ENCODE results near the gene USP10. TPM values are rescaled to one million over a fixed set of nuclear protein-coding genes. Genes with fewer than 3 reads are reported as not detected.

The USP10 gene
- polyA plus RNA-seq, 1 donor, result 66.5 TPM

DNA sequence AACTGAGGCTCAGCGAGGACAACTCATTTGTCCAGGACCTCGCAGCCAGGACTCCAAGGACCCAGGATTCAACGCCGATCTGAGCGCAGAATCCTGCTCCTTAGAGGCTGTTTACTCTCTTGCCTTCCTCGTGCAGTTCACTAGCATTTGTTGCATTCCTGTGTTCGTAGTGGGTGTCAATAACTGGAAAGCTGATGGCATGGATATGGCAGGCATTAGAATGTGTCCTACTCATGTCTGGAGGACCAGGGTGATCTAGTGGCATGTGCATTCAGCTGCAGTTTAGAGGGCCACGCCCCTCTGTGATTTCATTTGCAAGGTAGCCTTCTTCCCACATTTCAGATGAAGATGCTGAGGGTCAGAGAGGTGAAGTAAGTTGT lies 120.5 kb downstream of the USP10 start:
- no peak for DNase-seq
- H3K4me3 ChIP-seq (ENCODE audit: low read length), result peak overlapping the region; percentile 63
- H3K36me3 ChIP-seq (ENCODE audit: control insufficient read depth, insufficient read depth, low read length), result no peaks in the 10 kb centered on the region
- no peaks in the 10 kb centered on the region for H3K4me1 ChIP-seq (ENCODE audit: control insufficient read depth, insufficient read depth, low read length)
- H3K27ac ChIP-seq (ENCODE audit: low read length), result no peak overlapping the region
- no CpG with 5 or more reads among the region's 8 CpGs for WGBS (ENCODE audit: insufficient coverage, low lambda C conversion rate)
- peaks cover 50% of the 10 kb centered on the region for H3K27me3 ChIP-seq (ENCODE audit: control insufficient read depth, insufficient read depth, low read length)
- H3K9me3 ChIP-seq (ENCODE audit: control insufficient read depth, low read depth, low read length), result no peaks in the 10 kb centered on the region

DNA sequence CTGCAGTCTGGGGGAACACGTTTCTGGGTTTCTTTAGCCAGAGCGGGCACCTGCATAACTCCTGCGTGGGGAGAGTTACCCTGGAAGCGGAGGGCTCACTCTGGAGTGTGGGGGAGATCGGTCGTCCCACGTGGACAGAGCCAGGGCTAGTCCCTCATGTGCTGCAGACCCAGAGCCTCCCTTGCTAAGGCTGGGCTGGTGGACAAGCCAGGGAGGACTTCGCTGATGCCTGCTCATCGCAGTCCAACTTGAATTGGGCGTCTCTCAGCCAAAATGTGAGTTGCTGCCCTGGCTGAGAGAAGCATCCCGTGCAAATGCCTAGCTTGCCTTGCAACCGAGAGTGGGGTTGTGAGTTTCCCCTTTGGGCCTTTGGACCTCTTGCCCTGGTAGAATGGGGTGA lies 121.0 kb downstream of the USP10 start:
- WGBS (ENCODE audit: insufficient coverage, low lambda C conversion rate), result no CpG with 5 or more reads among the region's 12 CpGs
- H3K36me3 ChIP-seq (ENCODE audit: control insufficient read depth, insufficient read depth, low read length), result no peaks in the 10 kb centered on the region
- H3K27ac ChIP-seq (ENCODE audit: low read length), result no peak overlapping the region
- no peaks in the 10 kb centered on the region for H3K4me1 ChIP-seq (ENCODE audit: control insufficient read depth, insufficient read depth, low read length)
- no peak for DNase-seq
- H3K27me3 ChIP-seq (ENCODE audit: control insufficient read depth, insufficient read depth, low read length), result peaks cover 47% of the 10 kb centered on the region
- peak overlapping the region; percentile 63 for H3K4me3 ChIP-seq (ENCODE audit: low read length)
- H3K9me3 ChIP-seq (ENCODE audit: control insufficient read depth, low read depth, low read length), result no peaks in the 10 kb centered on the region

GRCh38 chr16:84821179-84821578 lies 121.4 kb downstream of the USP10 start:
- H3K36me3 ChIP-seq (ENCODE audit: control insufficient read depth, insufficient read depth, low read length), result no peaks in the 10 kb centered on the region
- peaks cover 47% of the 10 kb centered on the region for H3K27me3 ChIP-seq (ENCODE audit: control insufficient read depth, insufficient read depth, low read length)
- no CpG with 5 or more reads among the region's 9 CpGs for WGBS (ENCODE audit: insufficient coverage, low lambda C conversion rate)
- DNase-seq, result no peak
- no peak overlapping the region for H3K27ac ChIP-seq (ENCODE audit: low read length)
- no peaks in the 10 kb centered on the region for H3K9me3 ChIP-seq (ENCODE audit: control insufficient read depth, low read depth, low read length)
- peak overlapping the region; percentile 63 for H3K4me3 ChIP-seq (ENCODE audit: low read length)
- H3K4me1 ChIP-seq (ENCODE audit: control insufficient read depth, insufficient read depth, low read length), result no peaks in the 10 kb centered on the region

DNA sequence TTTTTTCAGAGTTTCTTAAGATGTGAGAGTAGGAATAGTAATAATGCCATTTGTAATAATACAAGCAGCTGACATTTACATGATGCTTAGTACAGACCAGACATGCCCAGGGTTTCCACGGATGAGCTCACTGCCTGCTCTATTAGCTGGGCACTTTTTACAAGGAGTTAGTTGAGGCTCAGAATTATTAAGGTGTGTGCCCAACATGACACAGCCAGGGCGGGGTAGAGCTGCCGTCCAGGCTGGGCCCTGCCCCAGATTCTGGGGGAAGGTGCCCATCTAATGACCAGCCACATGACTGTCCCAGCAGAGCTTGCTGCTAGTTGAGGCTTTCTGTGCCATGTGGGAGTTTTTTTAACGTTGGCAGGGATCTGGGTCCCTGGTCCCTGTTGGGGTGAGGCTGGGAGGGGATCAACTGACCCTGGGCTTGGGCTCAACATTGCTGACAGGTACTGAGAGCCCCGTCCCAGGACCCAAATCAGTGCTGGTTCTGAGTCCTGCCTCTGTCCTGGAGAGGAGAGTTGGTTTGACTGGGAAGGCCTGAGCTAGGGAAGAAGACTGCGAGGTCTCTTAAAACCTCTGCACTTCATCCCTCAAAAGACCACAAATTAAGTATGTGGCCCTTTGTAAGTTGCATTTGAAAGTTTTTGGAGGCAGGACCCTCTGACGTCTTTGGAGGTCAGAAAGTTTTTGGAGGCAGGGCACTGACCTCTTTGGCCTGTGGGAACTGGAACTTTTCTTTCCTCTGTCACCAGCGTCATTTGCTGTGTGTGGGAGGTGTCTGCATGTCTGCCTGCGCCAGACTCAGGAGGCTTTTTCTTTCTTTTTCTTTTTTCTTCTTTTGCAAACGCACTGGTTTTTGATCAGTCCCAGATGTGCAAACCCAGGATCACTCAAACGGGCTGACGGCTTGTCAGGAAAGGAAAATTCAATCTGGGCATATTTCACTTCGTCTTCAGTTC lies 122.2 kb downstream of the USP10 start:
- peak overlapping the region; percentile 42 for H3K27ac ChIP-seq (ENCODE audit: low read length)
- H3K36me3 ChIP-seq (ENCODE audit: control insufficient read depth, insufficient read depth, low read length), result no peaks in the 10 kb centered on the region
- H3K27me3 ChIP-seq (ENCODE audit: control insufficient read depth, insufficient read depth, low read length), result peaks cover 46% of the 10 kb centered on the region
- H3K9me3 ChIP-seq (ENCODE audit: control insufficient read depth, low read depth, low read length), result no peaks in the 10 kb centered on the region
- peak overlapping the region; percentile 6 for H3K4me3 ChIP-seq (ENCODE audit: low read length)
- no peak for DNase-seq
- 100% methylated on average over 2 of the region's 13 CpGs for WGBS (ENCODE audit: insufficient coverage, low lambda C conversion rate)
- H3K4me1 ChIP-seq (ENCODE audit: control insufficient read depth, insufficient read depth, low read length), result peaks cover 8% of the 10 kb centered on the region

GRCh38 chr16:84822990-84823389 lies 123.2 kb downstream of the USP10 start:
- Histone ChIP-seq H3K27ac (ENCODE audit: low read length) (no peak overlapping the region), H3K4me3 (ENCODE audit: low read length) (no peak overlapping the region), H3K27me3 (ENCODE audit: control insufficient read depth, insufficient read depth, low read length) (peaks cover 41% of the 10 kb centered on the region), H3K9me3 (ENCODE audit: control insufficient read depth, low read depth, low read length) (no peaks in the 10 kb centered on the region), H3K36me3 (ENCODE audit: control insufficient read depth, insufficient read depth, low read length) (no peaks in the 10 kb centered on the region), H3K4me1 (ENCODE audit: control insufficient read depth, insufficient read depth, low read length) (peaks cover 12% of the 10 kb centered on the region)
- DNase-seq, result no peak
- WGBS (ENCODE audit: insufficient coverage, low lambda C conversion rate), result 92% methylated on average over 4 of the region's 6 CpGs

GRCh38 chr16:84823484-84823883 lies 123.7 kb downstream of the USP10 start:
- peaks cover 42% of the 10 kb centered on the region for H3K27me3 ChIP-seq (ENCODE audit: control insufficient read depth, insufficient read depth, low read length)
- no peak overlapping the region for H3K27ac ChIP-seq (ENCODE audit: low read length)
- no peaks in the 10 kb centered on the region for H3K9me3 ChIP-seq (ENCODE audit: control insufficient read depth, low read depth, low read length)
- DNase-seq, result no peak
- H3K4me3 ChIP-seq (ENCODE audit: low read length), result no peak overlapping the region
- H3K36me3 ChIP-seq (ENCODE audit: control insufficient read depth, insufficient read depth, low read length), result no peaks in the 10 kb centered on the region
- no CpG with 5 or more reads among the region's 8 CpGs for WGBS (ENCODE audit: insufficient coverage, low lambda C conversion rate)
- H3K4me1 ChIP-seq (ENCODE audit: control insufficient read depth, insufficient read depth, low read length), result peaks cover 16% of the 10 kb centered on the region

GRCh38 chr16:84823926-84824325 lies 124.1 kb downstream of the USP10 start:
- H3K4me3 ChIP-seq (ENCODE audit: low read length), result no peak overlapping the region
- WGBS (ENCODE audit: insufficient coverage, low lambda C conversion rate), result no CpG with 5 or more reads among the region's 5 CpGs

GRCh38 chr16:84825896-84826557 lies 126.2 kb downstream of the USP10 start:
- Histone ChIP-seq H3K4me1 (ENCODE audit: control insufficient read depth, insufficient read depth, low read length) (peaks cover 19% of the 10 kb centered on the region), H3K27ac (ENCODE audit: low read length) (peak overlapping the region; percentile 67), H3K4me3 (ENCODE audit: low read length) (no peak overlapping the region), H3K9me3 (ENCODE audit: control insufficient read depth, low read depth, low read length) (peaks cover 3% of the 10 kb centered on the region), H3K36me3 (ENCODE audit: control insufficient read depth, insufficient read depth, low read length) (no peaks in the 10 kb centered on the region), H3K27me3 (ENCODE audit: control insufficient read depth, insufficient read depth, low read length) (peaks cover 26% of the 10 kb centered on the region)
- no peak for DNase-seq
- WGBS (ENCODE audit: insufficient coverage, low lambda C conversion rate), result no CpG with 5 or more reads among the region's 8 CpGs

More at GRCh38 chr16:84823926-84824325, 124.1 kb downstream of the USP10 start:
- Histone ChIP-seq H3K27me3 (ENCODE audit: control insufficient read depth, insufficient read depth, low read length) (peaks cover 38% of the 10 kb centered on the region), H3K4me1 (ENCODE audit: control insufficient read depth, insufficient read depth, low read length) (peaks cover 18% of the 10 kb centered on the region), H3K27ac (ENCODE audit: low read length) (no peak overlapping the region), H3K9me3 (ENCODE audit: control insufficient read depth, low read depth, low read length) (no peaks in the 10 kb centered on the region), H3K36me3 (ENCODE audit: control insufficient read depth, insufficient read depth, low read length) (no peaks in the 10 kb centered on the region)
- DNase-seq, result no peak

DNA sequence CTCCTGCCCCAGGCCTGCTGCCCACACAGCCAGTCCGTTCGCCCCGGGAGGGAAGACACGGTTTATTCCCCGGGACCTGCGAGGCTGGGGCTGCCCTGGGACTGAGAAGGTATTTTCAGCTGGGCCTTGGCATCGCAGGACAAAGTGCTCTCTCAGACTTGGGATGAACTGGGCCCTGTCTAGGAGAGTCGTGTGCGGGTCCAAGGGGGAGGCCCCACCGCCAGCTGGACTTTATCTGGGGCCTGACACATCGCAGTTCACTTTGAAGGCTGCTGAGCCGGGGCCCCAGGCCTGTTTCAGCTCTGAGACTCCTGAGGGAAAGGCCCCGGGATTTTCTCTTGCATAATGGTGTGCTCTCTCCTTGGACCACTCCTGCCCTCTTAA lies 126.8 kb downstream of the USP10 start:
- WGBS (ENCODE audit: insufficient coverage, low lambda C conversion rate), result no CpG with 5 or more reads among the region's 13 CpGs
- H3K4me1 ChIP-seq (ENCODE audit: control insufficient read depth, insufficient read depth, low read length), result peaks cover 19% of the 10 kb centered on the region

GRCh38 chr16:84827131-84827574 lies 127.4 kb downstream of the USP10 start:
- 100% methylated on average over 1 of the region's 16 CpGs for WGBS (ENCODE audit: insufficient coverage, low lambda C conversion rate)
- peaks cover 3% of the 10 kb centered on the region for H3K9me3 ChIP-seq (ENCODE audit: control insufficient read depth, low read depth, low read length)
- H3K4me3 ChIP-seq (ENCODE audit: low read length), result no peak overlapping the region
- peaks cover 21% of the 10 kb centered on the region for H3K27me3 ChIP-seq (ENCODE audit: control insufficient read depth, insufficient read depth, low read length)
- H3K4me1 ChIP-seq (ENCODE audit: control insufficient read depth, insufficient read depth, low read length), result peaks cover 24% of the 10 kb centered on the region
- no peak for DNase-seq
- H3K36me3 ChIP-seq (ENCODE audit: control insufficient read depth, insufficient read depth, low read length), result no peaks in the 10 kb centered on the region
- H3K27ac ChIP-seq (ENCODE audit: low read length), result peak overlapping the region; percentile 67

More for the DNA sequence above, 126.8 kb downstream of the USP10 start:
- H3K27me3 ChIP-seq (ENCODE audit: control insufficient read depth, insufficient read depth, low read length), result peaks cover 21% of the 10 kb centered on the region
- peaks cover 3% of the 10 kb centered on the region for H3K9me3 ChIP-seq (ENCODE audit: control insufficient read depth, low read depth, low read length)
- no peak overlapping the region for H3K4me3 ChIP-seq (ENCODE audit: low read length)
- H3K27ac ChIP-seq (ENCODE audit: low read length), result peak overlapping the region; percentile 67
- H3K36me3 ChIP-seq (ENCODE audit: control insufficient read depth, insufficient read depth, low read length), result no peaks in the 10 kb centered on the region
- no peak for DNase-seq
